ENCODE measurements around the gene ZBTB42. TPM values are rescaled to one million over a fixed set of nuclear protein-coding genes. Genes with fewer than 3 reads are reported as not detected.

The ZBTB42 gene
- 6.0 TPM for total RNA-seq (ENCODE audit: unreplicated experiment)
- long read RNA-seq, partial matches to known transcripts = 0 of 2 reads
- long read RNA-seq, other reads (novel, unspliced or antisense) = 0 of 2 reads

DNA sequence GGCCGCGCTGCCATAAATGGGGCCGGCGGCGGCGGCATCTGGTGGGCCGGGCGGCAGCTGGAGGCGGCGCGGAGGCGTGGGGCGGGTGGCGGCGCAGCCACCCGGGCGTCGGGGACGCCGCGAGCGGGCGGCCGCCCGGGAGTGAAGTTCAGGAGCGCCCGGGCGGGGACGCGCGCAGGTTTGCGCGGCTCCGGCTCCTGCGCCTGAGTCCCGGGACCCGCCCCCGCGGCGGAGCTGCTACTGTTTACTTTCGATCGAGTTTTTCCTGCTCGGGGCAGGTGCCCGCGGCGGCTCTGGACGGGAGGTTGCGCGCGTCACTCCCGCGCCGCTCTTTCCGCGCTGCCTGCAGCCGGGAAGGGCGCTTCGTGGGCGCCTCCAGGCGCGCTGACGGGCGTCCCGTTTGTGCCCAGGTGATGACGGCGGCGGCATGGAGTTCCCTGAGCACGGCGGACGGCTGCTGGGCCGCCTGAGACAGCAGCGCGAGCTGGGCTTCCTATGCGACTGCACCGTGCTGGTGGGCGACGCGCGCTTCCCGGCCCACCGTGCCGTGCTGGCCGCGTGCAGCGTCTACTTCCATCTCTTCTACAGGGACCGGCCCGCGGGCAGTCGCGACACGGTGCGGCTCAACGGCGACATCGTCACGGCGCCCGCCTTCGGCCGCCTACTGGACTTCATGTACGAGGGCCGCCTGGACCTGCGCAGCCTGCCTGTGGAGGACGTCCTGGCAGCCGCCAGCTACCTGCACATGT lies at the start of gene ZBTB42:
Gene ZBTB42, plus strand, starts transcription at position 331 of the 749 bp plus-strand sequence. Its CDS starts 97 bp downstream, at position 428.
- Mint-ChIP-seq H3K9me3 (ENCODE audit: unreplicated experiment) (peaks cover 9% of the 10 kb centered on the region), H3K4me1 (ENCODE audit: low read depth, unreplicated experiment) (peaks cover 30% of the 10 kb centered on the region), H3K4me3 (ENCODE audit: unreplicated experiment) (peak within 1 kb of the TSS; percentile 87), H3K27ac (ENCODE audit: unreplicated experiment) (peak within 1 kb of the TSS; percentile 59), H3K36me3 (ENCODE audit: unreplicated experiment) (no peaks in the 10 kb centered on the region), H3K27me3 (ENCODE audit: unreplicated experiment) (peaks cover 18% of the 10 kb centered on the region)
- TF ChIP-seq CTCF (IDR thresholded peaks at IDR 0.05; ENCODE audit: partially characterized antibody, unreplicated experiment) = no peak
- peak; percentile 56 for DNase-seq

DNA sequence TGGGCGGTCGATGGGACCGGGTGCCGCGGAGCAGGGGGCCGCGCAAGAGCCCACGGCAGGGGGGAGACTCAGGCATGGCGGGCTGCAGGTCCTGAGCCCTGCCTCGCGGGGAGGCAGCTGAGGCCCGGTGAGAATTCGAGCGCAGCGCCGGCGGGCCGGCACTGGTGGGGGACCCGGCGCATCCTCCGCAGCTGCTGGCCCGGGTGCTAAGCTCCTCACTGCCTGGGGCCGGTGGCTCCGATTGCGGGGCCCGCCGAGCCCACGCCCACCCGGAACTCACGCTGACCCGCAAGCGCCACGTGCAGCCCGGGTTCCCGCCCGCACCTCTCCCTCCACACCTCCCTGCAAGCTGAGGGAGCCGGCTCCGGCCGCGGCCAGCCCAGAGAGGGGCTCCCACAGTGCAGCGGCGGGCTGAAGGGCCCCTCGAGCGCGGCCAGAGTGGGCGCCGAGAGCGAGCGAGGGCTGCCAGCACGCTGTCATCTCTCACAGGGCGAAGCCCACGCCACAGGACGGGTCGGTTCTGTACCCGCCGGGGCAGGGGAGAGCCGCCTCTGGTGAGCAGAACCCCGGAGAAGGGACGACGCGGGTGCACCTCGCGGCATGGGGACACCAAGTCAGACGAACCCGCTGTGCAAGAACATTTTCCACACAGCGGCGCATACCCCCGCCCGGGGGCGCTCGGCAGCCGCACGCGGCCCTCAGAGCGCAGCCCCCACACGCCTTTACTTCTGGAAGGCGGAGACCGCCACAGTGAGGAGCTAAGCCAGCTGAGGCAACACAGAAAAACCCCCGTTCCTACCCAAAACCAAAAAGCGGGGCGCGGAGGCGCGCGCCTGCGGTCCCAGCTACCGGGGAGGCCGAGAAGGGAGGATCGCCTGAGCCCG lies 49.1 kb upstream of the ZBTB42 start:
- H3K36me3 Mint-ChIP-seq (ENCODE audit: unreplicated experiment) = no peaks in the 10 kb centered on the region
- H3K9me3 Mint-ChIP-seq (ENCODE audit: unreplicated experiment) = peaks cover 6% of the 10 kb centered on the region
- H3K4me3 Mint-ChIP-seq (ENCODE audit: unreplicated experiment) = peak overlapping the region; percentile 86
- TF ChIP-seq CTCF (IDR thresholded peaks at IDR 0.05; ENCODE audit: partially characterized antibody, unreplicated experiment) = no peak
- no peak overlapping the region for H3K27ac Mint-ChIP-seq (ENCODE audit: unreplicated experiment)
- H3K27me3 Mint-ChIP-seq (ENCODE audit: unreplicated experiment) = peaks cover 15% of the 10 kb centered on the region
- peaks cover 15% of the 10 kb centered on the region for H3K4me1 Mint-ChIP-seq (ENCODE audit: low read depth, unreplicated experiment)
- DNase-seq = no peak

- Mint-ChIP-seq H3K4me3 (ENCODE audit: unreplicated experiment) (peak overlapping the region; percentile 86), H3K36me3 (ENCODE audit: unreplicated experiment) (no peaks in the 10 kb centered on the region), H3K9me3 (ENCODE audit: unreplicated experiment) (peaks cover 8% of the 10 kb centered on the region), H3K27ac (ENCODE audit: unreplicated experiment) (peak overlapping the region; percentile 48), H3K27me3 (ENCODE audit: unreplicated experiment) (peaks cover 15% of the 10 kb centered on the region), H3K4me1 (ENCODE audit: low read depth, unreplicated experiment) (peaks cover 15% of the 10 kb centered on the region)
- TF ChIP-seq CTCF (IDR thresholded peaks at IDR 0.05; ENCODE audit: partially characterized antibody, unreplicated experiment) = no peak
- no peak for DNase-seq
Observed at GRCh38 chr14:104752423-104752734, 48.5 kb upstream of the ZBTB42 start.

DNA sequence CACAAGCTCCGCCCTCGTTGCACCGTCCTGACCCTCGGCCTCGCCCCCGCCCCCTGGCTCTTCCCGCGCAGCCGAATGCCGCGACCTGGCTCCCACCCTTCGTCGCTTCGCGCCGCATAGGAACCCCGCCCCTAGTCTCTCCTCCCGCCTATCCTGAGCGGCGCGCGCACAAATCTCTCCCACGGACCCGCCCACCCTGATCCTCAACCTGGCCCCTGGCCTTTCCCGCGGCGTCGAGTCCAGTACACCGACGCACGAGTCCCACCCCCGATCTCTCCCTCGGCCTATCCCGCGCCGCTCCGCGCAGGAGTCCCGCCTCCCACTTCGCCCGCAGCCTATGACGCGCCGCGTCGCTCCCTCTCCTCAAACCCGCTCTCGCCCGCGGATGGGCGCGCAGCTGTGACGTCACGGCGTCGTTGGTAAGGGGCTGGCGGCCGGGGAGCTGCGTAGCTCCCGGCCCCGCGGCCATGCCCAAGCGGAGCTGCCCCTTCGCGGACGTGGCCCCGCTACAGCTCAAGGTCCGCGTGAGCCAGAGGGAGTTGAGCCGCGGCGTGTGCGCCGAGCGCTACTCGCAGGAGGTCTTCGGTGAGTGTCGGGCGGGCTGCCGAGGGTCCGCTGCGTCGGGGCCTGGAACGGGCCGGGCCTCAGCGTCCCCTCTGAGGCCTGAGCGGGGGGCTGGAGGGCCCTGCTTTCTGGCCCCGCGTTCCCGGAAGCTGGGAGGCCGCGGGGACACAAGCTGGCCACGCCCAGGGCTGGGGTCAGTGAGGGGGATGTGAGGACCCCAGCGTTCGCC lies 48.0 kb upstream of the ZBTB42 start, which contains the start of gene SIVA1:
Gene SIVA1, plus strand, starts transcription at position 413 of the 793 bp plus-strand sequence. Its CDS starts 55 bp downstream, at position 468.
- peak; percentile 100 for DNase-seq
- Mint-ChIP-seq H3K4me3 (ENCODE audit: unreplicated experiment) (peak within 1 kb of the TSS; percentile 91), H3K9me3 (ENCODE audit: unreplicated experiment) (peaks cover 8% of the 10 kb centered on the region), H3K36me3 (ENCODE audit: unreplicated experiment) (no peaks in the 10 kb centered on the region), H3K27ac (ENCODE audit: unreplicated experiment) (peak within 1 kb of the TSS; percentile 79), H3K27me3 (ENCODE audit: unreplicated experiment) (peaks cover 15% of the 10 kb centered on the region), H3K4me1 (ENCODE audit: low read depth, unreplicated experiment) (peaks cover 13% of the 10 kb centered on the region)
- no peak for TF ChIP-seq CTCF (IDR thresholded peaks at IDR 0.05; ENCODE audit: partially characterized antibody, unreplicated experiment)

Measured in glutamatergic neuron (in vitro differentiated cells).